ENCODE data around the gene FARP1. TPM values are rescaled to one million over a fixed set of nuclear protein-coding genes. Genes with fewer than 3 reads are reported as not detected.

FARP1 gene
- polyA plus RNA-seq, 1 of the 3 experiments (the other 2 are of a cell fraction), result 12.0 TPM

DNA sequence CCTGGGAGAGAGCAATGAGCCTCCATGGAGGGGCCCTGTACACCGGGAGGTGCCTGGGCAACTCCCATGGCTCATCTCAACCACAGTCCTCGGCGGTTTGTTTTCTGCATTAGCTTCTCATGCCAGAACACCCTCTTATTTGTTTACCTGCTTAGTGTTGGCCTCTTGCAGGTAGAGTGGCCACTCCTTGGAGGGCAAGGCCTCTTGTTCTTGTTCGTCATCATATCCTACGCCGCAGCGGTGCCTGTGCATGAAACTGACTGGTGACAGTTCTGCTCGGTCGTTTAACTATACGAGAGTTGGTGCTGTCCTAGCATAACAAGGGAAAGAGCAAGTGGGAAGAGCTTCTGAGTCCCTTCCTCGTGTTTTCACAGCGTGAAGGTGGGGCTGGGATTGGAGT lies 74.7 kb downstream of the FARP1 start:
- Histone ChIP-seq H3K27ac (ENCODE audit: low read depth in 2 of 2, low read length in 1 of 2) (no peak overlapping the region), H3K4me1 (ENCODE audit: control insufficient read depth in 1 of 2, insufficient read depth in 2 of 2, low read depth in 1 of 2, low read length in 1 of 2) (peaks cover 26 to 41% of the 10 kb centered on the region in 2 experiments; a peak in 3 of 4 replicates), H3K79me2 (ENCODE audit: insufficient read depth) (peaks cover 19% of the 10 kb centered on the region), H4K20me1 (ENCODE audit: insufficient read depth) (no peaks in the 10 kb centered on the region), H3K9me3 (no peaks in the 10 kb centered on the region), H3K9ac (no peak overlapping the region), H3F3A (replicated peaks; ENCODE audit: insufficient read depth) (peaks cover 26% of the 10 kb centered on the region), H2AFZ (ENCODE audit: low read depth) (no peak overlapping the region), H3K4me3 (ENCODE audit: low read depth in 2 of 2, low read length in 1 of 2) (no peak overlapping the region), H3K4me2 (no peak overlapping the region), H3K9me2 (no peaks in the 10 kb centered on the region), H3K27me3 (ENCODE audit: insufficient read depth) (no peaks in the 10 kb centered on the region), H3K36me3 (replicated peaks in 1 of 2; ENCODE audit: control insufficient read depth in 1 of 2, insufficient read depth in 2 of 2, low read length in 1 of 2) (peaks cover 0 to 3% of the 10 kb centered on the region in 2 experiments)
- no peak for DNase-seq
- 96% methylated on average over 12 of the region's 12 CpGs for WGBS (ENCODE audit: low lambda C conversion rate)
- ChIA-PET POLR2A (no interaction called here), CTCF (interaction anchor here (1.0 kb wide), 1 partner anchor 456 kb away, joined by 3 read pairs; no protein-coding TSS in a partner anchor)
- TF ChIP-seq, protein P1, sequence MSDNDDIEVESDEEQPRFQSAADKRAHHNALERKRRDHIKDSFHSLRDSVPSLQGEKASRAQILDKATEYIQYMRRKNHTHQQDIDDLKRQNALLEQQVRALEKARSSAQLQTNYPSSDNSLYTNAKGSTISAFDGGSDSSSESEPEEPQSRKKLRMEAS (IDR thresholded peaks at IDR 0.05; ENCODE audit: low read depth), result no peak
- TF ChIP-seq MEF2A (IDR thresholded peaks at IDR 0.05; ENCODE audit: borderline replicate concordance, low read depth), result no peak
- no peak for TF ChIP-seq ELF1 (IDR thresholded peaks at IDR 0.05)
- TF ChIP-seq, protein P2, sequence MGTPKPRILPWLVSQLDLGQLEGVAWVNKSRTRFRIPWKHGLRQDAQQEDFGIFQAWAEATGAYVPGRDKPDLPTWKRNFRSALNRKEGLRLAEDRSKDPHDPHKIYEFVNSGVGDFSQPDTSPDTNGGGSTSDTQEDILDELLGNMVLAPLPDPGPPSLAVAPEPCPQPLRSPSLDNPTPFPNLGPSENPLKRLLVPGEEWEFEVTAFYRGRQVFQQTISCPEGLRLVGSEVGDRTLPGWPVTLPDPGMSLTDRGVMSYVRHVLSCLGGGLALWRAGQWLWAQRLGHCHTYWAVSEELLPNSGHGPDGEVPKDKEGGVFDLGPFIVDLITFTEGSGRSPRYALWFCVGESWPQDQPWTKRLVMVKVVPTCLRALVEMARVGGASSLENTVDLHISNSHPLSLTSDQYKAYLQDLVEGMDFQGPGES (IDR thresholded peaks at IDR 0.05; ENCODE audit: low read depth, low read length), result no peak
- TF ChIP-seq MXI1 (IDR thresholded peaks at IDR 0.05; ENCODE audit: low read depth, low read length), result no peak
- no peak for TF ChIP-seq JUND (IDR thresholded peaks at IDR 0.05)
- TF ChIP-seq NRF1 (IDR thresholded peaks at IDR 0.05; ENCODE audit: low read depth, low read length), result no peak
- no peak for TF ChIP-seq FOXM1 (IDR thresholded peaks at IDR 0.05; ENCODE audit: low read depth)
- no peak for TF ChIP-seq RAD21 (IDR thresholded peaks at IDR 0.05; ENCODE audit: low read length)
- no peak for TF ChIP-seq TAF1 (IDR thresholded peaks at IDR 0.05; ENCODE audit: borderline replicate concordance, low read depth, low read length)
- no peak for TF ChIP-seq EP300 (IDR thresholded peaks at IDR 0.05; ENCODE audit: borderline replicate concordance in 1 of 2, low read depth in 1 of 2, low read length in 1 of 2)
- TF ChIP-seq CHD2 (IDR thresholded peaks at IDR 0.05; ENCODE audit: low read length, partially characterized antibody), result no peak
- TF ChIP-seq, protein P3, sequence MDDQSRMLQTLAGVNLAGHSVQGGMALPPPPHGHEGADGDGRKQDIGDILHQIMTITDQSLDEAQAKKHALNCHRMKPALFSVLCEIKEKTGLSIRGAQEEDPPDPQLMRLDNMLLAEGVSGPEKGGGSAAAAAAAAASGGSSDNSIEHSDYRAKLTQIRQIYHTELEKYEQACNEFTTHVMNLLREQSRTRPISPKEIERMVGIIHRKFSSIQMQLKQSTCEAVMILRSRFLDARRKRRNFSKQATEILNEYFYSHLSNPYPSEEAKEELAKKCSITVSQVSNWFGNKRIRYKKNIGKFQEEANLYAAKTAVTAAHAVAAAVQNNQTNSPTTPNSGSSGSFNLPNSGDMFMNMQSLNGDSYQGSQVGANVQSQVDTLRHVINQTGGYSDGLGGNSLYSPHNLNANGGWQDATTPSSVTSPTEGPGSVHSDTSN (IDR thresholded peaks at IDR 0.05), result no peak
- no peak for TF ChIP-seq POLR2AphosphoS5 (IDR thresholded peaks at IDR 0.05; ENCODE audit: low read depth, low read length)
- no peak for TF ChIP-seq NFIC (IDR thresholded peaks at IDR 0.05; ENCODE audit: borderline replicate concordance)

DNA sequence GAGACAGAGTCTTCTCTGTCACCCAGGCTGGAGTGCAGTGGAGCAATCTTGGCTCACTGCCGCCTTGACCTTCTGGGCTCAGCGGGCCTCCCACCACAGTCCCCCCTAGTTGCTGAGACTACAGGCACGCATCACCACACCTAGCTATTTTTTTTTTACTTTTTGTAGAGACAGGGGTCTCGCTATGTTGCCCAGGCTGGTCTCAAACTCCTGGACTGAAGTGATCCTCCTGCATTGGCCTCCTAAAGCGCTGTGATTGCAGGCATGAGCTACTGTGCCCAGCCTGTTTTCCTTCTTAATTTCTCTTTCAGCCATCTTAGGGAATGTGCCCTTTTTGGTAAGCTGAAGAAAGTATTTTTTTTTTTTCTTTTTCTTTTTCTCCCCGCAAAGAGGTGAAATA lies 76.8 kb downstream of the FARP1 start:
- WGBS (ENCODE audit: low lambda C conversion rate), result 95% methylated on average over 6 of the region's 6 CpGs
- CTCF ChIA-PET, result no interaction called here
- no peak for DNase-seq
- Histone ChIP-seq H3K4me2 (no peak overlapping the region), H3K79me2 (ENCODE audit: insufficient read depth) (peaks cover 19% of the 10 kb centered on the region), H4K20me1 (ENCODE audit: insufficient read depth) (no peaks in the 10 kb centered on the region), H2AFZ (ENCODE audit: low read depth) (no peak overlapping the region), H3K4me1 (ENCODE audit: control insufficient read depth in 1 of 2, insufficient read depth in 2 of 2, low read depth in 1 of 2, low read length in 1 of 2) (peaks cover 31 to 34% of the 10 kb centered on the region in 2 experiments; a peak in 3 of 4 replicates), H3K27ac (ENCODE audit: low read depth in 2 of 2, low read length in 1 of 2) (no peak overlapping the region), H3K9me3 (no peaks in the 10 kb centered on the region), H3K4me3 (ENCODE audit: low read depth in 2 of 2, low read length in 1 of 2) (no peak overlapping the region), H3K36me3 (replicated peaks in 1 of 2; ENCODE audit: control insufficient read depth in 1 of 2, insufficient read depth in 2 of 2, low read length in 1 of 2) (peaks cover 0 to 3% of the 10 kb centered on the region in 2 experiments), H3K9me2 (no peaks in the 10 kb centered on the region), H3K9ac (no peak overlapping the region), H3F3A (replicated peaks; ENCODE audit: insufficient read depth) (peaks cover 24% of the 10 kb centered on the region), H3K27me3 (ENCODE audit: insufficient read depth) (no peaks in the 10 kb centered on the region)
- POLR2A ChIA-PET, result no interaction called here
- TF ChIP-seq, protein P4, sequence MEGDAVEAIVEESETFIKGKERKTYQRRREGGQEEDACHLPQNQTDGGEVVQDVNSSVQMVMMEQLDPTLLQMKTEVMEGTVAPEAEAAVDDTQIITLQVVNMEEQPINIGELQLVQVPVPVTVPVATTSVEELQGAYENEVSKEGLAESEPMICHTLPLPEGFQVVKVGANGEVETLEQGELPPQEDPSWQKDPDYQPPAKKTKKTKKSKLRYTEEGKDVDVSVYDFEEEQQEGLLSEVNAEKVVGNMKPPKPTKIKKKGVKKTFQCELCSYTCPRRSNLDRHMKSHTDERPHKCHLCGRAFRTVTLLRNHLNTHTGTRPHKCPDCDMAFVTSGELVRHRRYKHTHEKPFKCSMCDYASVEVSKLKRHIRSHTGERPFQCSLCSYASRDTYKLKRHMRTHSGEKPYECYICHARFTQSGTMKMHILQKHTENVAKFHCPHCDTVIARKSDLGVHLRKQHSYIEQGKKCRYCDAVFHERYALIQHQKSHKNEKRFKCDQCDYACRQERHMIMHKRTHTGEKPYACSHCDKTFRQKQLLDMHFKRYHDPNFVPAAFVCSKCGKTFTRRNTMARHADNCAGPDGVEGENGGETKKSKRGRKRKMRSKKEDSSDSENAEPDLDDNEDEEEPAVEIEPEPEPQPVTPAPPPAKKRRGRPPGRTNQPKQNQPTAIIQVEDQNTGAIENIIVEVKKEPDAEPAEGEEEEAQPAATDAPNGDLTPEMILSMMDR (IDR thresholded peaks at IDR 0.05), result no peak
- TF ChIP-seq NFIC (IDR thresholded peaks at IDR 0.05; ENCODE audit: borderline replicate concordance), result no peak
- no peak for TF ChIP-seq JUND (IDR thresholded peaks at IDR 0.05)
- TF ChIP-seq FOSL2 (IDR thresholded peaks at IDR 0.05; ENCODE audit: borderline replicate concordance, low read depth), result no peak
- TF ChIP-seq SIN3A (IDR thresholded peaks at IDR 0.05; ENCODE audit: borderline replicate concordance, low read depth, low read length), result no peak
- no peak for TF ChIP-seq FOXJ3 (CRISPR knock-in tag; IDR thresholded peaks at IDR 0.05)
- no peak for TF ChIP-seq RCOR1 (IDR thresholded peaks at IDR 0.05; ENCODE audit: low read length)
- TF ChIP-seq MXI1 (IDR thresholded peaks at IDR 0.05; ENCODE audit: low read depth, low read length), result no peak
- TF ChIP-seq POLR2AphosphoS5 (IDR thresholded peaks at IDR 0.05; ENCODE audit: low read depth, low read length), result no peak
- TF ChIP-seq TAF1 (IDR thresholded peaks at IDR 0.05; ENCODE audit: borderline replicate concordance, low read depth, low read length), result no peak
- TF ChIP-seq, protein P5, sequence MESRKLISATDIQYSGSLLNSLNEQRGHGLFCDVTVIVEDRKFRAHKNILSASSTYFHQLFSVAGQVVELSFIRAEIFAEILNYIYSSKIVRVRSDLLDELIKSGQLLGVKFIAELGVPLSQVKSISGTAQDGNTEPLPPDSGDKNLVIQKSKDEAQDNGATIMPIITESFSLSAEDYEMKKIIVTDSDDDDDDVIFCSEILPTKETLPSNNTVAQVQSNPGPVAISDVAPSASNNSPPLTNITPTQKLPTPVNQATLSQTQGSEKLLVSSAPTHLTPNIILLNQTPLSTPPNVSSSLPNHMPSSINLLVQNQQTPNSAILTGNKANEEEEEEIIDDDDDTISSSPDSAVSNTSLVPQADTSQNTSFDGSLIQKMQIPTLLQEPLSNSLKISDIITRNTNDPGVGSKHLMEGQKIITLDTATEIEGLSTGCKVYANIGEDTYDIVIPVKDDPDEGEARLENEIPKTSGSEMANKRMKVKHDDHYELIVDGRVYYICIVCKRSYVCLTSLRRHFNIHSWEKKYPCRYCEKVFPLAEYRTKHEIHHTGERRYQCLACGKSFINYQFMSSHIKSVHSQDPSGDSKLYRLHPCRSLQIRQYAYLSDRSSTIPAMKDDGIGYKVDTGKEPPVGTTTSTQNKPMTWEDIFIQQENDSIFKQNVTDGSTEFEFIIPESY (IDR thresholded peaks at IDR 0.05; ENCODE audit: borderline replicate concordance, low read depth), result no peak
- TF ChIP-seq EZH2phosphoT487 (IDR thresholded peaks at IDR 0.05; ENCODE audit: borderline replicate concordance, low read depth), result no peak
- no peak for TF ChIP-seq GATA2 (CRISPR knock-in tag; IDR thresholded peaks at IDR 0.05)
- no peak for TF ChIP-seq TCF12 (IDR thresholded peaks at IDR 0.05)
